Activated CD8-positive, alpha-beta T cell treated with anti-CD3 and anti-CD28 coated beads, Interleukin-2, amount 10 ng/mL, durations not matched to agents 7 days and 5 days (primary cell): Measurements from ENCODE around the gene RIPK4. TPM values are rescaled to one million over a fixed set of nuclear protein-coding genes. Genes with fewer than 3 reads are reported as not detected.

ENCODE experiments used
- ATAC-seq: fragments of 150-1000 bp; cut with Tn5 transposase; one replicate; pipeline ENCODE4 v1.10.0; 2021; ENCODE audit warnings: moderate library complexity
- CTCF ChIA-PET: fragments of 350-600 bp; sonication (Branson Sonifier 250); formaldehyde crosslinking; loops from one replicate; lab custom pipeline; 2021; ENCODE audit warnings: antibody characterized with exemption; lab: Charles Lee
- POLR2A ChIA-PET: fragments of 350-600 bp; sonication (Branson Sonifier 250); formaldehyde crosslinking; loops from one replicate; lab custom pipeline; 2021; ENCODE audit warnings: antibody characterized with exemption; lab: Charles Lee
- DNase-seq: peaks from one replicate; pipeline ENCODE4 v3.0.0-alpha.2; 2020
- H3K27ac Mint-ChIP-seq: one replicate; pipeline ENCODE4 v1.8.0; 2021; ENCODE audit warnings: mild to moderate bottlenecking, mixed read lengths
- H3K27me3 Mint-ChIP-seq: one replicate; pipeline ENCODE4 v1.8.0; 2021; ENCODE audit warnings: low read depth, mixed read lengths
- H3K36me3 Mint-ChIP-seq: one replicate; pipeline ENCODE4 v1.8.0; 2021; ENCODE audit warnings: low read depth, mixed read lengths
- H3K4me1 Mint-ChIP-seq: one replicate; pipeline ENCODE4 v1.8.0; 2021; ENCODE audit warnings: low read depth, mixed read lengths
- H3K4me3 Mint-ChIP-seq: one replicate; pipeline ENCODE4 v1.8.0; 2021; ENCODE audit warnings: mild to moderate bottlenecking, mixed read lengths
- H3K9me3 Mint-ChIP-seq: one replicate; pipeline ENCODE4 v1.8.0; 2022; ENCODE audit warnings: mixed read lengths; ENCODE audit not compliant: insufficient read depth
- total RNA-seq, 2 experiments: library from RNA; stranded (reverse); gene quantifications; one replicate each; pipeline ENCODE4 v1.2.3, GENCODE V29; 2021

Gene RIPK4
- total RNA-seq, 2 experiments from 2014 or later, result not detected

DNA sequence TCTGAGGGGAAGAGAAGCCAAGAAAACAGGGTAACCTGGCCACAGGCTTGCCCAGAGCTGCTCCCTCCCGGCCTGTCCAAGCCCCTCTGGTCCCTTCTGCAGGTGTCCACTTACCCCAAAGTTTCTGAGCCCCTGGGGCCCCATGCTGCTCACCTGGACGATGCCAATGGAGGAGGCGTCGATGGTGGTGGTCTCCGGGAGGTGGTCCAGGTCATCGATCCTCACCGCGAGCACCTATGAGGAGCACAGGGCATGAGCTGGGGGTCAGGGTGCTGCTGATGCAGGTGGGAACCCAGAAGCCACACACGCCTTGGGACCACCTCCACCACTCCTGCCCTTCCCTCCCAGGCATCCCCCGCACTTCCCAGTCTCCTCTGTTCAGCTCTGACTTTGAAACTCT, 37.5 kb upstream of the RIPK4 start:
- H3K36me3 Mint-ChIP-seq, result peaks cover 34% of the 10 kb centered on the region
- no peaks in the 10 kb centered on the region for H3K27me3 Mint-ChIP-seq
- H3K9me3 Mint-ChIP-seq, result no peaks in the 10 kb centered on the region
- ATAC-seq (no peak), DNase-seq (no peak)
- ChIA-PET POLR2A (no interaction called here), CTCF (no interaction called here)
- H3K27ac Mint-ChIP-seq, result no peak overlapping the region
- H3K4me3 Mint-ChIP-seq, result no peak overlapping the region
- H3K4me1 Mint-ChIP-seq, result peaks cover 4% of the 10 kb centered on the region

DNA sequence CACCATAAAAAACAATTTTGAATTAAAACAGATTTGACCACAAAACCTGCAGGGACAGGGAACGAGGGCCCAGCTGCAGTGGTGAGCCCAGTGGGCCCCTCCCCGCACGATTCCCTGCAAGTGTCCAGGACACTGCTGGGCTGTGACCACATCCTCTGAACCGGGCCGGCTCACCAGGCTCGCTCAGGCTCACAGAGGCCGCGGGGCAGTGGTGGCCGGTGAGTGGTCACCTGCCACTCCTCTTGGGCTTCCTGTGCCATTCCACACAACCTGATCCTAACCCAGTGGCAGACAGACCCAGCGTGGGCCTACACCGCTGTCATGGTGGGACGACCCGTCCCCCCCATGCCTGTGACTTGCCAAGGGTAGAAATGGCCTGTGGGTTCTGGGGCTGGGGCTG, 36.5 kb upstream of the RIPK4 start:
- Mint-ChIP-seq H3K4me1 (peaks cover 4% of the 10 kb centered on the region), H3K27me3 (no peaks in the 10 kb centered on the region), H3K36me3 (peaks cover 32% of the 10 kb centered on the region), H3K27ac (no peak overlapping the region), H3K4me3 (no peak overlapping the region), H3K9me3 (no peaks in the 10 kb centered on the region)
- ATAC-seq (no peak), DNase-seq (no peak)
- ChIA-PET CTCF (no interaction called here), POLR2A (no interaction called here)

DNA sequence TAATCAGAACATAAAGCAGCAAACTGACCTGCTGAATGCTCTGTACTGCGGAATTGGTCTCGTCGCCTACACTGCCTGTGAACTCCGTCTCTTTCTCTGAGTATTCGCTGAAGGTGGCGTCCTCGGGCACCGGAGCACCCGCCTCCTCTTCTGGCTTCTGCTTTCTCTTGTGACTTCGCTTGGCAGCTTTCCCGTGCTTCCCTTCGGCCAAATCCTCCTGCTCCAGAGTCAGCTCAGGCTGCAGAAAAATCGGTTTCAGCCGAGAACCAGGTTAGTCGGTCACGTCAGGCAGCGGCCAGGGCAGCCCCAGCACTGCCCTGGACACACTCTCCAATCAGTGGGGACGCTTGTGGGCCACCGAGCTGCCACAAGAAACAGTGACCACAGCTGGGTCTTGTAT, 35.8 kb upstream of the RIPK4 start:
- Mint-ChIP-seq H3K9me3 (no peaks in the 10 kb centered on the region), H3K27ac (no peak overlapping the region), H3K27me3 (no peaks in the 10 kb centered on the region), H3K4me1 (peaks cover 4% of the 10 kb centered on the region), H3K4me3 (no peak overlapping the region), H3K36me3 (peaks cover 31% of the 10 kb centered on the region)
- ATAC-seq (no peak), DNase-seq (no peak)
- ChIA-PET CTCF (no interaction called here), POLR2A (no interaction called here)

DNA sequence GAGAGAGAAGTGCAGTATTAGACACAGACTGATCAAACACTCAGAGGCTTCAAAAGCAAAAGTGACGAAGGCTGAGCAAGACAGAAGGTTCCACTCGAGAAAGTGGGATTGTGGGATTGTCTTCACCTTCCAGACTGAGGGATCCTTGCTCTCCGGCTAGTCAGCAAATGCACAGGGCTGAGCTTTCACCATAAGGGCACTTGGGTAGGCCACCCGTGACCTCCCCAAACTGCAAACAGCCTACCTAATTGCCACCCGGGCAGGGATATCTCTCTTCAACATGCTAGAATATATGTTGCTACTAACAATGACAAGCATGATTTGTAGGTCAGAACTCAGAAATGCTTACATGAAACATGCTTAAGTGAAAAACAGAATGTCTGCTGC, 35.3 kb upstream of the RIPK4 start:
- H3K4me3 Mint-ChIP-seq, result no peak overlapping the region
- H3K27ac Mint-ChIP-seq, result no peak overlapping the region
- DNase-seq, result no peak
- H3K9me3 Mint-ChIP-seq, result no peaks in the 10 kb centered on the region
- ChIA-PET POLR2A (no interaction called here), CTCF (interaction anchor here (1.4 kb wide), 1 partner anchor 14 kb away, joined by 5 read pairs; no protein-coding TSS in a partner anchor)
- ATAC-seq, result no peak
- peaks cover 4% of the 10 kb centered on the region for H3K4me1 Mint-ChIP-seq
- no peaks in the 10 kb centered on the region for H3K27me3 Mint-ChIP-seq
- H3K36me3 Mint-ChIP-seq, result peaks cover 28% of the 10 kb centered on the region

DNA sequence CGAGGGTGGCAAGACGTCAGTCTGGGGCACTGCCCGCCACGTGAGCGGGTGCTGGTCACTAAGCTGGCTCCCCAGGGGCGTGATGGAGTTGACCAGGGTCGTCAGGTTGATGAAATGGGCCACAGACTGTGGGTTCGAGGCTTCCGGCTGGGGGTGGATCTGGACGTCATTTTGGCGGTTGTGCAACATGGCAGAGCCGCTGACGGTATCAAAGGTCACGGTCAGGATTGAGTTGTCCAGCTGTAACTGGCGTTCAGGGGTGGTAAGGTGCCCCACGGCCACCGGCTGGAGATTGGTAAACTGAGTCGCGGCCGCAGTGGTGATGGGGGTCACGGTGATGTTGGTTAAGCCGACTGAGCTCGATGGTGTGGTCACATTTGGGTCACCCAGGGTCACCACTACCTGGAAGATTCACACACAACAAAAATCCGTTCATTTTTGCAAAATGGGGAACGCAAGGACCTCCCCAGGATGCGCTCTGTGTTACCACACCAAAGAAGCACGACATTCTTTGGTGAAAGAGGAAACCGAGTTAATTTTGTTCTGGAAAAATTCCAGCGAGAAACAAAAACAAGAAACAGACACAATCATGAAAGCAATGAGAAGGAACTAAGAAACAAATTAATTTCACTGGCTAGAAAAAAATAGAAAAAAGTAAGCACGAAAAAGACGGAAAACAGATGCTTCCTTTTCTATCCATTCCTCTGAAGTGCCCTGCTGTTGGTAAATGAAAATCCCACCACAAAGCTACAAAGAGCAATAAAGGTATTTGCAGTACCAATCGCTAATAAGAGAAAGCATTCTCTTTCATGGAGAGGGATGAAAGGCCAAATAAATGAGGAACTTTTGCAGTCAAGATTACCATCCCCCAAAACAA, 34.7 kb upstream of the RIPK4 start:
- ATAC-seq (no peak), DNase-seq (no peak)
- Mint-ChIP-seq H3K27me3 (no peaks in the 10 kb centered on the region), H3K4me3 (no peak overlapping the region), H3K27ac (no peak overlapping the region), H3K36me3 (peaks cover 23% of the 10 kb centered on the region), H3K9me3 (no peaks in the 10 kb centered on the region), H3K4me1 (peaks cover 3% of the 10 kb centered on the region)
- ChIA-PET POLR2A (no interaction called here), CTCF (interaction anchor here (1.4 kb wide), 1 partner anchor 15 kb away, joined by 5 read pairs; no protein-coding TSS in a partner anchor)

DNA sequence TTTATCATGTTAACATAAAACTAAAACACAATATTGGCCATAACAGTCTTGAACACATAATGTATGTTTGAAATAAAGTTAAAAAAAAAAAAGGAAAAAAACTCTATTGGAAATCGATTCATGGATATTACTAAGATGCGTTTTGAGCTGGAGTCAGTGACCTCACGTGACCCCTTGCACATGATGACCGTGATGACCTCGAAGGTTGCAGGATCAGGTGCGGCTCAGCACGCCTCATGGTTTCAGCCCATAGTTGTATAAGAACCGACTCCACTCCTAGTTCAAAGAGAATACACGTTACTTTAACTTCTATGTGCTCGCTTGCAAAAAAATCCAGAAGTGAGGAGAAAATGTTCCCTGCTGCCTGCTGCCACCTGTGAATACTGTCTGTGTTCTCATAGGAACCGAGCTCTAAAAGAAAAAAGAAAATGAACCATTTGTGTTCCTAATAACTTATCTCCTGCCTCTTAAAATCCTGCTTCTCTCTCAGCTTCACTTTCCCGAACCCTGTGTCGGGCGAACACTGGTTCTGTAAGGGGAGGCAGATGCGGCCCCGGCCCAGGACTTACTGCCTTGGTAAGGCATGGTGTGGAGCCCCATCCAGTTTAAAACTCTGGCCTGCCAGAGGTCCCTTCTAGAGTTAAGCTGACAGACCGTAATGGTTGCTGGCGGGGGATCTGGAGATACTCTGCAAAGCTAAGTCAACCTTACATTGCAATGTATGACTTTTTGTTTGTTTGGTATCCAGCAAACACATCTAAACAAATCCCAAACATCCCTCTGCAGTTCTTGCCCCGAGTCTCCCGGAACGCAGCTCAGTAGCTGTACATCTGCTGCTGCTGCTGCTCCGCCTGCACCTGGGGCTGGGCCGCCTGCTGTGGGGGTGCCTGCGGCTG, 33.8 kb upstream of the RIPK4 start:
- CTCF ChIA-PET, result interaction anchor here (1.4 kb wide), 1 partner anchor 16 kb away, joined by 5 read pairs; no protein-coding TSS in a partner anchor
- Mint-ChIP-seq H3K27me3 (no peaks in the 10 kb centered on the region), H3K4me3 (no peak overlapping the region), H3K36me3 (peaks cover 21% of the 10 kb centered on the region), H3K9me3 (no peaks in the 10 kb centered on the region), H3K27ac (no peak overlapping the region), H3K4me1 (peaks cover 3% of the 10 kb centered on the region)
- DNase-seq (no peak), ATAC-seq (no peak)
- POLR2A ChIA-PET, result no interaction called here

DNA sequence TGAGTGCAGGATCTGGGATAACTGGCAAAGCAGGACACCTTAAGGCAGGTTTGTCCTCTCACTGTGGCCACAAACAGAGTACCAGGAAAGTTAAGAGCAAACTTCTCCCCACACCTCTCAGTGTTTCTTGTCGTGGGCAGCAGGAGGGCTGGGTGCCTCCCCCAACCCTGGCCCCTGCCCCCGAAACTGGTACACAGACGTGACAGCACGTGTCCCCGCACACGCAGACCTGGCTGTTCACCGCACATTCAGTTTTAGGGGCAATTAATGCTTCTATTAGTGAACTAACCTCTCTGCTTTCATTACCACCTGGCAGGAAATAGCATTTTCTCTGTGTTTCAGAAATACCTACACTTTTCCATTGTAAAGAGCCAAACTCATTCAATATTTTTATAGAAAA, 32.9 kb upstream of the RIPK4 start:
- no peak overlapping the region for H3K27ac Mint-ChIP-seq
- ChIA-PET CTCF (no interaction called here), POLR2A (no interaction called here)
- peaks cover 16% of the 10 kb centered on the region for H3K36me3 Mint-ChIP-seq
- ATAC-seq (no peak), DNase-seq (no peak)
- H3K27me3 Mint-ChIP-seq, result no peaks in the 10 kb centered on the region
- no peaks in the 10 kb centered on the region for H3K9me3 Mint-ChIP-seq
- H3K4me3 Mint-ChIP-seq, result no peak overlapping the region
- peaks cover 3% of the 10 kb centered on the region for H3K4me1 Mint-ChIP-seq

DNA sequence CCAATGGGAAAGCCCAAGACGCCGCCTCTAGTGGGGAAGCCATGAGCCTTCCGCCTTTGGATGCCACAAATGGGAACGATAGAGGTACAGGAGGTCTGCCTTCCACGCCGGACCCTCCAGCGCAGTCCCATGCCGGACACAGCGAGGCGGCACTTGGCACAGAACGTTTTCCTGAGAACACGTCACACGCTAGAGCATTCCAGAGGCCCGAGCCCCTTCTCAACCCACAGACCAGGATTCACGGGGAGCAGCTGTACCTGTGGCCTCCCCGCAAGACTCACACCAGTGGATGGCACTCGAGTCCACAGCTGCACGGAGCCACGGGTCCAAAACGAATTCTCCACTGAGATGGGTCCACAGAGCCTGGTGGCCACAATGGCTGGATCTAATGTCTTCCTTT, 31.5 kb upstream of the RIPK4 start:
- Mint-ChIP-seq H3K4me3 (no peak overlapping the region), H3K27ac (no peak overlapping the region), H3K9me3 (peaks cover 5% of the 10 kb centered on the region), H3K4me1 (peaks cover 3% of the 10 kb centered on the region), H3K36me3 (peaks cover 14% of the 10 kb centered on the region), H3K27me3 (no peaks in the 10 kb centered on the region)
- POLR2A ChIA-PET, result no interaction called here
- CTCF ChIA-PET, result interaction anchor here (0.6 kb wide), 1 partner anchor 19 kb away, joined by 3 read pairs; no protein-coding TSS in a partner anchor
- ATAC-seq, result no peak
- DNase-seq, result no peak

DNA sequence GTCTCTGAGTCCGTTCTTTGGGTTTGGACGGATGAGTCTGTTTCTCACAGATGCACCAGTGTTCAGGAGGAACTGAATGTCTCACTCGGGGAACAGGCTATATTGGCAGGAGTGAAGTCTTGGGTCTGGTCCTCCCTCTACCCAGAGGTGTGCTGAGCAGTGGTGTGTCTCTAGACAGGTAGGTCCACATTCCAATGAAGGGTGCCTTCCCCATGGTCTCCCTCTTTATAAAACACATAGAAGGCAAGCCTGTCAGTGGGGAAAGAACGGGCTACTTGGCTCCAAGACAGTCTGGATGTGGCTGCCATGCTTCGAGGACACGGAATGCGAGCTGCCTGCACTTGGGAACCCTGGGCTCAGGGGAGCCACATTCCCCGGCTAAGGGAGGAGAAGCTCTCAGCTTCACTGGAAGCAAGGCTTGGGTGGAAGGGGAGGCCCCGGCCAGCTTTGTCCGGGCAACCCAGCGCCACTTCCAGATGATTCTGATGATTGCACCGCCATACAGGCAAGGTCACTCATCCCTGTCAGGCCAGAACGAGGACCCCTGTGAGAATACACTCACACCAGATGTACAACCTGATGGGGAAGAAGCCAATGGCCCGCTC, 29.7 kb upstream of the RIPK4 start:
- H3K36me3 Mint-ChIP-seq, result peaks cover 10% of the 10 kb centered on the region
- H3K27ac Mint-ChIP-seq, result no peak overlapping the region
- ATAC-seq (no peak), DNase-seq (no peak)
- ChIA-PET CTCF (no interaction called here), POLR2A (no interaction called here)
- no peak overlapping the region for H3K4me3 Mint-ChIP-seq
- H3K9me3 Mint-ChIP-seq, result peaks cover 13% of the 10 kb centered on the region
- H3K4me1 Mint-ChIP-seq, result no peaks in the 10 kb centered on the region
- peaks cover 4% of the 10 kb centered on the region for H3K27me3 Mint-ChIP-seq

DNA sequence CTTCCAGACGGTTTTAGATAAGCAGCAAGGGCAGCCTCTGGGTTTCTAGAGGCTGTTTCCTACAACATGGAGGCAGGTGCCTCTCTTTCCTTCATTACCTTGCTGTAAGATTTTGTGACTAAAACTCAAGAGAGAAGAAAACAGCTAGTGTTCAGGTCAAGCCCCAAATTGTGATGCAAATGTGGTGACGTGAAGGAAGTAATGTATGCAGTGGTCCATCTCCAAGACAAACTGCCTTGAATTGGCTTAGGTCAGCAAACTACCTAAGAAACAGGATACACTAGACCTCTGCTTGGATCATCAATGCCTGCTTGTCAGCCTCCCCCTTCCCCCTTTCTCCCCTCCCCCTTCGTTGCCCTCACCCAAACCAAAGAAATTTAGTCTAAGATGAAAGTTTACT, 28.9 kb upstream of the RIPK4 start:
- H3K27ac Mint-ChIP-seq, result no peak overlapping the region
- POLR2A ChIA-PET, result no interaction called here
- ATAC-seq, result no peak

DNA sequence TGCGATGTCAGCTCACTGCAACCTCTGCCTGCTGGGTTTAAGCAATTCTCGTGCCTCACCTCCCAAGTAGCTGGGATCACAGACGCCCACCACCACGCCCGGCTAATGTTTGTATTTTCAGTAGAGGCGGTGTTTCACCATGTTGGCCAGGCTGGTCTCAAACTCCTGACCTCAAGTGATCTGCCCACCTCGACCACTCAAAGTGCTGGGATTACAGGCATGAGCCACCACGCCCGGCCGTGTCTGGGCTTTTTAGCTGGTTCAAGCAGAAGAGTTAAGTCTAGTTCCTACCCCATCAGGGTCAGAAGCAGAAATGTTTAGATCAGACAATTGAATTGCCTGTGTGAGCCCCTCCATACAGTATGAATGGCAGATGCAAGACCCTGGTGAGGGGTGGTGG, 27.7 kb upstream of the RIPK4 start:
- Mint-ChIP-seq H3K27ac (no peak overlapping the region), H3K4me1 (no peaks in the 10 kb centered on the region), H3K4me3 (no peak overlapping the region), H3K36me3 (peaks cover 3% of the 10 kb centered on the region), H3K9me3 (peaks cover 15% of the 10 kb centered on the region), H3K27me3 (peaks cover 9% of the 10 kb centered on the region)
- ChIA-PET CTCF (no interaction called here), POLR2A (interaction anchor here (0.6 kb wide), 1 partner anchor 9 kb away, joined by 3 read pairs; no protein-coding TSS in a partner anchor)
- DNase-seq (no peak), ATAC-seq (no peak)

More for the DNA sequence above, 28.9 kb upstream of the RIPK4 start:
- peaks cover 4% of the 10 kb centered on the region for H3K27me3 Mint-ChIP-seq
- no peak overlapping the region for H3K4me3 Mint-ChIP-seq
- DNase-seq, result no peak
- CTCF ChIA-PET, result no interaction called here
- H3K4me1 Mint-ChIP-seq, result no peaks in the 10 kb centered on the region
- peaks cover 15% of the 10 kb centered on the region for H3K9me3 Mint-ChIP-seq
- peaks cover 5% of the 10 kb centered on the region for H3K36me3 Mint-ChIP-seq
